Neural cell (in vitro differentiated cells): ENCODE results near the gene UBE3B. TPM values are rescaled to one million over a fixed set of nuclear protein-coding genes. Genes with fewer than 3 reads are reported as not detected.

ENCODE experiments used
- H2AFZ ChIP-seq: fragments of 200-600, 300-800 bp; sonication (generic), shearing (Covaris generic); 2 replicates; pipeline ENCODE4 v1.6.0; 2014; ENCODE audit warnings: low read depth, mild to moderate bottlenecking, antibody characterized with exemption, low read length, moderate library complexity
- H3F3A ChIP-seq: fragments of 200-600 bp; shearing (Covaris generic); 2 replicates; pipeline ENCODE4 v1.6.1; 2016; ENCODE audit warnings: mild to moderate bottlenecking, moderate library complexity, mixed read lengths, antibody characterized with exemption, low read length; ENCODE audit not compliant: insufficient read depth, poor library complexity, severe bottlenecking
- H3K27ac ChIP-seq: fragments of 200-600, 300-800 bp; sonication (generic), shearing (Covaris generic); 2 replicates; pipeline ENCODE4 v1.5.1; 2014; ENCODE audit warnings: mild to moderate bottlenecking, low read length, moderate library complexity
- H3K27me3 ChIP-seq: fragments of 300-800, 200-600 bp; sonication (generic), shearing (Covaris generic); 2 replicates; pipeline ENCODE4 v1.6.0; 2014; ENCODE audit warnings: mild to moderate bottlenecking, low read depth, low read length, moderate library complexity; ENCODE audit not compliant: insufficient read depth
- H3K36me3 ChIP-seq: fragments of 300-800, 200-600 bp; sonication (generic), shearing (Covaris generic); 2 replicates; pipeline ENCODE4 v1.5.1; 2014; ENCODE audit warnings: mild to moderate bottlenecking, antibody characterized with exemption, low read length, moderate library complexity; ENCODE audit not compliant: insufficient read depth
- H3K4me2 ChIP-seq: fragments of 300-800, 200-600 bp; sonication (generic), shearing (Covaris generic); 2 replicates; pipeline ENCODE4 v1.6.0; 2014; ENCODE audit warnings: mild to moderate bottlenecking, low read length
- H3K4me3 ChIP-seq: fragments of 300-800, 200-600 bp; sonication (generic), shearing (Covaris generic); 2 replicates; pipeline ENCODE4 v1.5.1; 2014; ENCODE audit warnings: mild to moderate bottlenecking, low read length, moderate library complexity
- H3K79me2 ChIP-seq: fragments of 200-600 bp; shearing (Covaris generic); replicated peaks from 2 replicates; pipeline ENCODE4 v1.6.0; 2014; ENCODE audit warnings: mild to moderate bottlenecking, low read length, moderate library complexity; ENCODE audit not compliant: insufficient read depth
- H3K9ac ChIP-seq: fragments of 300-800, 200-600 bp; sonication (generic), shearing (Covaris generic); 2 replicates; pipeline ENCODE4 v1.6.1; 2016; ENCODE audit warnings: mild to moderate bottlenecking, low read length, mixed read lengths
- H3K9me2 ChIP-seq: fragments of 200-600 bp; shearing (Covaris generic); 2 replicates; pipeline ENCODE4 v1.6.1; 2016; ENCODE audit warnings: mild to moderate bottlenecking, low read length, mixed read lengths; ENCODE audit not compliant: insufficient read depth
- H3K9me3 ChIP-seq: fragments of 200-600, 300-800 bp; sonication (generic), shearing (Covaris generic); 2 replicates; pipeline ENCODE4 v1.6.1; 2016; ENCODE audit warnings: mild to moderate bottlenecking, mixed run types, low read length, moderate library complexity, mixed read lengths
- H4K20me1 ChIP-seq: fragments of 200-600 bp; shearing (Covaris generic); 2 replicates; pipeline ENCODE4 v1.6.1; 2016; ENCODE audit warnings: mild to moderate bottlenecking, mixed run types; ENCODE audit not compliant: insufficient read depth
- CTCF ChIP-seq: fragments of 450-650 bp; IDR thresholded peaks from 2 replicates; pipeline ENCODE4 v1.5.1; 2014; ENCODE audit warnings: antibody characterized with exemption, mild to moderate bottlenecking, moderate library complexity; ENCODE audit not compliant: poor library complexity, severe bottlenecking
- EP300 ChIP-seq: fragments of 450-650 bp; conservative IDR thresholded peaks from 2 replicates; pipeline ENCODE4 v1.6.1; 2014; ENCODE audit warnings: antibody characterized with exemption, mild to moderate bottlenecking, moderate library complexity; ENCODE audit not compliant: poor library complexity, severe bottlenecking
- EZH2 ChIP-seq: fragments of 200-600, 300-800 bp; shearing (Covaris generic), sonication (generic); IDR thresholded peaks from 2 replicates; pipeline ENCODE4 v1.6.1; 2014; ENCODE audit warnings: antibody characterized with exemption, low read length, borderline replicate concordance, mild to moderate bottlenecking; ENCODE audit not compliant: insufficient read depth, poor library complexity, severe bottlenecking
- MXI1 ChIP-seq: fragments of 450-650 bp; conservative IDR thresholded peaks from 2 replicates; pipeline ENCODE4 v1.6.1; 2014; ENCODE audit warnings: antibody characterized with exemption, mild to moderate bottlenecking; ENCODE audit not compliant: poor library complexity, severe bottlenecking
- POLR2AphosphoS5 ChIP-seq: IDR thresholded peaks from 2 replicates; pipeline ENCODE4 v1.6.1; 2012
- RAD21 ChIP-seq: fragments of 450-650 bp; conservative IDR thresholded peaks from 2 replicates; pipeline ENCODE4 v1.6.1; 2014; ENCODE audit warnings: antibody characterized with exemption, mild to moderate bottlenecking, moderate library complexity
- REST ChIP-seq: IDR thresholded peaks from 2 replicates; pipeline ENCODE4 v1.6.1; 2012; ENCODE audit warnings: borderline replicate concordance
- SMC3 ChIP-seq: fragments of 450-650 bp; conservative IDR thresholded peaks from 2 replicates; pipeline ENCODE4 v1.6.1; 2014; ENCODE audit warnings: antibody characterized with exemption, mild to moderate bottlenecking, moderate library complexity; ENCODE audit not compliant: poor library complexity
- TAF1 ChIP-seq: IDR thresholded peaks from 2 replicates; pipeline ENCODE4 v1.6.1; 2012; ENCODE audit warnings: low read depth
- polyA plus RNA-seq: library from polyadenylated mRNA; depleted of rRNA; stranded (reverse); fragments of >200 nt; gene quantifications from 2 replicates; pipeline ENCODE4 v1.2.3, GENCODE V29; 2014

Gene UBE3B
- polyA plus RNA-seq, 1 donor from 2014 or later = 21.7 TPM

GRCh38 chr12:109464642-109465351, 12.6 kb upstream of the UBE3B start:
- Histone ChIP-seq H3F3A (no peaks in the 10 kb centered on the region), H3K27me3 (no peaks in the 10 kb centered on the region), H2AFZ (no peak overlapping the region), H3K4me3 (no peak overlapping the region), H3K79me2 (peaks cover 29% of the 10 kb centered on the region), H3K4me2 (no peak overlapping the region), H3K9ac (no peak overlapping the region), H3K9me3 (no peaks in the 10 kb centered on the region), H4K20me1 (peaks cover 16% of the 10 kb centered on the region), H3K27ac (no peak overlapping the region), H3K9me2 (no peaks in the 10 kb centered on the region), H3K36me3 (no peaks in the 10 kb centered on the region)
- no peak for TF ChIP-seq MXI1
- TF ChIP-seq CTCF = no peak
- TF ChIP-seq REST = no peak
- no peak for TF ChIP-seq EP300
- TF ChIP-seq RAD21 = no peak
- TF ChIP-seq EZH2 = no peak
- TF ChIP-seq TAF1 = no peak
- no peak for TF ChIP-seq SMC3
- no peak for TF ChIP-seq POLR2AphosphoS5

- H3K9me2 ChIP-seq = no peaks in the 10 kb centered on the region
- H3K9me3 ChIP-seq = no peaks in the 10 kb centered on the region
- no peaks in the 10 kb centered on the region for H3K27me3 ChIP-seq
- TF ChIP-seq SMC3 (no peak), TAF1 (no peak), MXI1 (no peak), EP300 (no peak), POLR2AphosphoS5 (no peak), REST (no peak), CTCF (no peak), RAD21 (no peak), EZH2 (no peak)
- no peaks in the 10 kb centered on the region for H3F3A ChIP-seq
- no peak overlapping the region for H3K27ac ChIP-seq
- H3K36me3 ChIP-seq = no peaks in the 10 kb centered on the region
- H3K4me3 ChIP-seq = no peak overlapping the region
- H4K20me1 ChIP-seq = peaks cover 13% of the 10 kb centered on the region
- H2AFZ ChIP-seq = no peak overlapping the region
- peaks cover 41% of the 10 kb centered on the region for H3K79me2 ChIP-seq
- no peak overlapping the region for H3K4me2 ChIP-seq
- no peak overlapping the region for H3K9ac ChIP-seq
Measured at GRCh38 chr12:109466305-109466704, 11.1 kb upstream of the UBE3B start.
